HepG2 (cell line): ENCODE data around the gene GAPT. TPM values are rescaled to one million over a fixed set of nuclear protein-coding genes. Genes with fewer than 3 reads are reported as not detected.

Experiments used
- ATAC-seq: fragments of 200-7000 bp; cut with Tn5 transposase; 3 replicates; pipeline ENCODE4 v1.9.1; 2020; ENCODE audit warnings: mild to moderate bottlenecking, moderate library complexity
- BruUV-seq: library from RNA; stranded (reverse); fragments of 400-500 nt; replicated peaks from 2 replicates; lab custom pipeline; 2021; lab: Mats Ljungman, UMichigan
- CTCF ChIA-PET: fragments of 300-600 bp; formaldehyde crosslinking; extraction: SDS; loops from one replicate; lab custom pipeline; 2021; ENCODE audit warnings: low total read pairs, inconsistent platforms, low intra/inter-chr PET ratio; lab: Yijun Ruan, JAX
- POLR2A ChIA-PET: fragments of 350-600 bp; sonication (Branson Sonifier 250); formaldehyde crosslinking; loops from one replicate; lab custom pipeline; 2020; ENCODE audit warnings: antibody characterized with exemption, inconsistent platforms; lab: Yijun Ruan, JAX
- DNase-seq: peaks from one replicate; pipeline ENCODE4 v3.0.0-alpha.2; 2015; ENCODE audit warnings: low spot score
- FAIRE-seq: peaks from 3 replicates; lab custom pipeline; 2011; peaks lifted over from hg19 to GRCh38; lab: Jason Lieb, UNC
- H2AFZ ChIP-seq: one replicate; pipeline ENCODE4 v1.6.1; 2011; ENCODE audit warnings: low read length, inconsistent platforms
- H3K27ac ChIP-seq: fragments of 300-600 bp; 3 replicates; pipeline ENCODE4 v1.8.0; 2011; ENCODE audit warnings: mixed run types, mild to moderate bottlenecking, mixed read lengths, low read length, inconsistent platforms; ENCODE audit not compliant: insufficient read depth; ENCODE audit errors: extremely low read length
- H3K27me3 ChIP-seq, 2 experiments: fragments of 200-600 bp in 1 of 2; 2 replicates in 1 of 2; 3 replicates in 1 of 2; pipeline versions ENCODE4 v1.6.0 to v1.8.0; 2011; ENCODE audit warnings: low read length in 2 of 2, mild to moderate bottlenecking in 2 of 2, moderate library complexity in 2 of 2, inconsistent platforms in 1 of 2; ENCODE audit not compliant: insufficient read depth in 2 of 2, control insufficient read depth in 1 of 2
- H3K36me3 ChIP-seq, 2 experiments: fragments of 200-600 bp in 1 of 2; replicated peaks in 1 of 2; 2 replicates in 1 of 2; 3 replicates in 1 of 2; pipeline versions ENCODE4 v1.5.1 to v1.8.0; 2011; ENCODE audit warnings: low read length in 2 of 2, inconsistent platforms in 1 of 2; ENCODE audit not compliant: insufficient read depth in 2 of 2, control insufficient read depth in 1 of 2
- H3K4me1 ChIP-seq: 2 replicates; pipeline ENCODE4 v1.5.1; 2012; ENCODE audit warnings: low read length, inconsistent platforms; ENCODE audit not compliant: insufficient read depth
- H3K4me2 ChIP-seq: 2 replicates; pipeline ENCODE4 v1.6.0; 2011; ENCODE audit warnings: low read depth, low read length, inconsistent platforms
- H3K4me3 ChIP-seq, 3 experiments: fragments of 200-600 bp in 1 of 3; sonication (generic), shearing (Covaris generic) in 1 of 3; replicated peaks in 1 of 3; 2 replicates each; pipeline ENCODE4 v1.5.1; 2011 to 2016; ENCODE audit warnings: low read length in 3 of 3, inconsistent platforms in 2 of 3, low read depth in 2 of 3, mild to moderate bottlenecking in 2 of 3, control low read depth in 1 of 3, mixed read lengths in 1 of 3; ENCODE audit not compliant: insufficient read depth in 1 of 3
- H3K79me2 ChIP-seq: one replicate; pipeline ENCODE4 v1.6.1; 2011; ENCODE audit warnings: low read length, inconsistent platforms; ENCODE audit not compliant: insufficient read depth
- H3K9ac ChIP-seq: 2 replicates; pipeline ENCODE4 v1.6.0; 2011; ENCODE audit warnings: mild to moderate bottlenecking, low read depth, low read length, inconsistent platforms; ENCODE audit not compliant: insufficient read depth
- H3K9me3 ChIP-seq: 2 replicates; pipeline ENCODE4 v1.5.1; 2012; ENCODE audit warnings: mild to moderate bottlenecking, low read length
- H4K20me1 ChIP-seq: 2 replicates; pipeline ENCODE4 v1.6.0; 2011; ENCODE audit warnings: inconsistent platforms, mild to moderate bottlenecking, low read length, moderate library complexity; ENCODE audit not compliant: insufficient read depth
- CTCF ChIP-seq: sonication (generic); formaldehyde crosslinking; IDR thresholded peaks from 2 replicates; pipeline ENCODE4 v1.5.0; 2020; ENCODE audit warnings: mild to moderate bottlenecking, missing genetic modification reagents, moderate library complexity
- PCBP1 ChIP-seq: fragments of 200-400 bp; formaldehyde crosslinking; IDR thresholded peaks from 2 replicates; pipeline ENCODE4 v1.6.1; 2017; ENCODE audit warnings: mild to moderate bottlenecking, low read depth, low read length, borderline replicate concordance
- PRMT3 ChIP-seq: sonication (generic); formaldehyde crosslinking; IDR thresholded peaks from 2 replicates; pipeline ENCODE4 v1.8.1; 2022; ENCODE audit warnings: low read depth, mild to moderate bottlenecking, moderate library complexity, missing genetic modification reagents, borderline replicate concordance
- STAG1 ChIP-seq: sonication (generic); formaldehyde crosslinking; IDR thresholded peaks from 2 replicates; pipeline ENCODE4 v1.4.0; 2020; ENCODE audit warnings: missing genetic modification reagents
- STAT6 ChIP-seq: sonication (generic); formaldehyde crosslinking; IDR thresholded peaks from 2 replicates; pipeline ENCODE4 v1.4.0; 2020; ENCODE audit warnings: missing genetic modification reagents, mild to moderate bottlenecking, borderline replicate concordance
- ZNF776 ChIP-seq: sonication (generic); formaldehyde crosslinking; IDR thresholded peaks from 2 replicates; pipeline ENCODE4 v1.4.0; 2020; ENCODE audit warnings: mild to moderate bottlenecking, missing genetic modification reagents
- WGBS: methylation state at CpG from one replicate; pipeline ENCODE4 v1.1.6; 2017; ENCODE audit warnings: low lambda C conversion rate; 5-methylcytosine and 5-hydroxymethylcytosine counted together
- in situ Hi-C: cut with HindIII; loops from 2 replicates; pipeline ENCODE4 v1.10.0; 2017; ENCODE audit warnings: low pct_unique_long_range_greater_than_20kb; ENCODE audit not compliant: extremely low pct_ligation_motif_present
- intact Hi-C: fragments of 100-400 bp; cut with micrococcal nuclease; formaldehyde crosslinking; loops from one replicate; pipeline ENCODE4 v1.10.0; 2022; ENCODE audit not compliant: unreplicated experiment
- polyA plus RNA-seq, 8 experiments: library from polyadenylated mRNA; depleted of rRNA in 3 of 8; stranded (reverse) in 7 of 8; unstranded in 1 of 8; fragments of >200 nt; fragmentation: Illumina TruSeq in 4 of 8; extraction: Trizol in 4 of 8; gene quantifications; 2 replicates each; pipeline versions ENCODE4 v1.2.1 to v1.2.3, GENCODE V29; 2011 to 2016; ENCODE audit warnings: low read depth in 4 of 8, missing spikeins in 1 of 8, mixed read lengths in 1 of 8; ENCODE audit not compliant: insufficient read depth in 1 of 8
- total RNA-seq, 5 experiments: library from RNA; depleted of rRNA; stranded (reverse); fragments of >200 nt; fragmentation: Illumina TruSeq; extraction: Trizol; gene quantifications; 2 replicates each; pipeline ENCODE4 v1.2.3, GENCODE V29; 2016; ENCODE audit warnings: low read depth in 1 of 5

GAPT gene
- total and polyA plus RNA-seq, 2 of the 13 experiments (the other 11 are each of a cell fraction or from before 2014, with no cell fraction given), result not detected

GRCh38 chr5:58477760-58478376 lies 13.4 kb upstream of the GAPT start:
- H3K36me3 ChIP-seq, result no peaks in the 10 kb centered on the region
- no peak overlapping the region for H3K4me3 ChIP-seq
- in situ Hi-C loops, result no loop called here
- TF ChIP-seq STAT6 (CRISPR knock-in tag) (no peak), PCBP1 (no peak), CTCF (0 out of 2 replicates have a peak, but pooled peaks have one; percentile 6), STAG1 (CRISPR knock-in tag) (peak; percentile 42), ZNF776 (CRISPR knock-in tag) (no peak), PRMT3 (no peak)
- 0 out of 5 replicates have a peak, but pooled peaks cover 0 to 2% of the 10 kb centered on the region in 2 experiments for H3K27me3 ChIP-seq
- H4K20me1 ChIP-seq, result no peaks in the 10 kb centered on the region
- intact Hi-C loops, result no loop called here
- H3K27ac ChIP-seq, result no peak overlapping the region
- H3K9ac ChIP-seq, result no peak overlapping the region
- 3% methylated on average over 1 of the region's 1 CpG for WGBS
- H3K4me2 ChIP-seq, result no peak overlapping the region
- no peaks in the 10 kb centered on the region for H3K79me2 ChIP-seq
- H3K9me3 ChIP-seq, result peaks cover 15% of the 10 kb centered on the region
- no peak for ATAC-seq
- H2AFZ ChIP-seq, result no peak overlapping the region
- no peaks in the 10 kb centered on the region for H3K4me1 ChIP-seq
- no peak for FAIRE-seq
- POLR2A ChIA-PET, result no interaction called here
- no TSS peak for BruUV-seq
- no peak for DNase-seq
- CTCF ChIA-PET, result no interaction called here
